NT2/D1 (cell line): ENCODE results near the gene HCST.

ENCODE experiments used
- DNase-seq: peaks from one replicate; pipeline ENCODE4 v3.0.0-alpha.2; 2011; ENCODE audit warnings: low read depth, low spot score
- H3K27me3 ChIP-seq: 2 replicates; pipeline ENCODE4 v1.6.0; 2011; ENCODE audit warnings: mild to moderate bottlenecking; ENCODE audit not compliant: insufficient read length, insufficient read depth
- H3K36me3 ChIP-seq: 2 replicates; pipeline ENCODE4 v1.6.1; 2011; ENCODE audit warnings: mild to moderate bottlenecking, low read length, mixed read lengths; ENCODE audit not compliant: insufficient read depth, insufficient read length
- H3K4me1 ChIP-seq: 2 replicates; pipeline ENCODE4 v1.5.1; 2011; ENCODE audit not compliant: insufficient read depth, insufficient read length
- H3K4me3 ChIP-seq: 2 replicates; pipeline ENCODE4 v1.5.1; 2011; ENCODE audit warnings: low read depth; ENCODE audit not compliant: insufficient read length
- H3K9ac ChIP-seq: 2 replicates; pipeline ENCODE4 v1.6.0; 2011; ENCODE audit warnings: low read depth; ENCODE audit not compliant: insufficient read length
- H3K9me3 ChIP-seq: 2 replicates; pipeline ENCODE4 v1.5.1; 2011; ENCODE audit warnings: mild to moderate bottlenecking, low read length; ENCODE audit not compliant: insufficient read depth
- SUZ12 ChIP-seq: IDR thresholded peaks from 2 replicates; pipeline ENCODE4 v1.6.1; 2011; ENCODE audit not compliant: insufficient read length, insufficient read depth; ENCODE audit errors: extremely low read depth
- YY1 ChIP-seq: IDR thresholded peaks from 2 replicates; pipeline ENCODE4 v1.6.1; 2011; ENCODE audit not compliant: insufficient read length, insufficient read depth
- ZNF274 ChIP-seq: IDR thresholded peaks from 2 replicates; pipeline ENCODE4 v1.6.1; 2011; ENCODE audit warnings: mild to moderate bottlenecking, low read depth, low read length

The HCST gene

GRCh38 chr19:35898499-35898809 lies 3.9 kb upstream of the HCST start:
- peak overlapping the region; percentile 89 for H3K4me3 ChIP-seq
- H3K9me3 ChIP-seq: no peaks in the 10 kb centered on the region
- H3K36me3 ChIP-seq: peaks cover 39% of the 10 kb centered on the region
- H3K4me1 ChIP-seq: peaks cover 1% of the 10 kb centered on the region
- no peaks in the 10 kb centered on the region for H3K27me3 ChIP-seq
- TF ChIP-seq SUZ12 (no peak), ZNF274 (no peak), YY1 (no peak)
- H3K9ac ChIP-seq: peak overlapping the region; percentile 74
- DNase-seq: no peak

- TF ChIP-seq YY1 (no peak), SUZ12 (no peak), ZNF274 (no peak)
- Histone ChIP-seq H3K9me3 (no peaks in the 10 kb centered on the region), H3K27me3 (no peaks in the 10 kb centered on the region), H3K4me3 (peak overlapping the region; percentile 89), H3K36me3 (peaks cover 28% of the 10 kb centered on the region), H3K9ac (peak overlapping the region; percentile 94), H3K4me1 (peaks cover 3% of the 10 kb centered on the region)
- DNase-seq: no peak
Observed at GRCh38 chr19:35899547-35900214, 2.6 kb upstream of the HCST start.

- H3K36me3 ChIP-seq: peaks cover 23% of the 10 kb centered on the region
- no peak overlapping the region for H3K9ac ChIP-seq
- peak overlapping the region; percentile 89 for H3K4me3 ChIP-seq
- peaks cover 3% of the 10 kb centered on the region for H3K4me1 ChIP-seq
- no peak for DNase-seq
- no peaks in the 10 kb centered on the region for H3K27me3 ChIP-seq
- TF ChIP-seq SUZ12 (no peak), YY1 (no peak), ZNF274 (no peak)
- no peaks in the 10 kb centered on the region for H3K9me3 ChIP-seq
Observed at GRCh38 chr19:35901055-35901644, 1.2 kb upstream of the HCST start.

- H3K4me3 ChIP-seq: peak overlapping the region; percentile 34
- no peak for DNase-seq
- H3K27me3 ChIP-seq: no peaks in the 10 kb centered on the region
- peak overlapping the region; percentile 67 for H3K9ac ChIP-seq
- peaks cover 7% of the 10 kb centered on the region for H3K36me3 ChIP-seq
- H3K9me3 ChIP-seq: no peaks in the 10 kb centered on the region
- TF ChIP-seq SUZ12 (no peak), ZNF274 (no peak), YY1 (no peak)
- H3K4me1 ChIP-seq: peaks cover 5% of the 10 kb centered on the region
Observed at GRCh38 chr19:35902870-35903475, 644 bp downstream of the HCST start.

- H3K36me3 ChIP-seq: no peaks in the 10 kb centered on the region
- no peaks in the 10 kb centered on the region for H3K9me3 ChIP-seq
- H3K4me3 ChIP-seq: peak overlapping the region; percentile 34
- DNase-seq: no peak
- no peaks in the 10 kb centered on the region for H3K27me3 ChIP-seq
- peak overlapping the region; percentile 67 for H3K9ac ChIP-seq
- no peak for TF ChIP-seq YY1
- TF ChIP-seq ZNF274: no peak
- no peak for TF ChIP-seq SUZ12
- H3K4me1 ChIP-seq: peaks cover 5% of the 10 kb centered on the region
Observed at GRCh38 chr19:35903550-35904179, 1.3 kb downstream of the HCST start.

- H3K36me3 ChIP-seq: no peaks in the 10 kb centered on the region
- peaks cover 5% of the 10 kb centered on the region for H3K4me1 ChIP-seq
- no peaks in the 10 kb centered on the region for H3K27me3 ChIP-seq
- no peaks in the 10 kb centered on the region for H3K9me3 ChIP-seq
- no peak for DNase-seq
- TF ChIP-seq YY1: no peak
- TF ChIP-seq SUZ12: no peak
- TF ChIP-seq ZNF274: no peak
- H3K4me3 ChIP-seq: no peak overlapping the region
- H3K9ac ChIP-seq: no peak overlapping the region
Observed at GRCh38 chr19:35904311-35905068, 2.2 kb downstream of the HCST start.
